K562 (cell line): Measurements from ENCODE around the gene WNT2. TPM values are rescaled to one million over a fixed set of nuclear protein-coding genes. Genes with fewer than 3 reads are reported as not detected.
A peak's percentile ranks its signal among the peaks of the same experiment; 100 is the strongest.

Experiments
- ATAC-seq: fragments of 200-7000 bp; cut with Tn5 transposase; 3 replicates; pipeline ENCODE4 v1.9.1; 2020; ENCODE audit warnings: moderate library complexity
- BruUV-seq: library from RNA; stranded (reverse); fragments of 400-500 nt; replicated peaks from 2 replicates; lab custom pipeline; 2021; lab: Mats Ljungman, UMichigan
- CTCF ChIA-PET: fragments of 300-600 bp; formaldehyde crosslinking; extraction: SDS; loops from one replicate; lab custom pipeline; 2021; ENCODE audit warnings: low intra/inter-chr PET ratio; lab: Yijun Ruan, JAX
- POLR2A ChIA-PET: fragments of 300-600, 350-650 bp; sonication (Branson Sonifier 250); formaldehyde crosslinking; extraction: SDS; loops from one replicate; lab custom pipeline; 2021; ENCODE audit warnings: antibody characterized with exemption, inconsistent platforms; lab: Yijun Ruan, JAX
- DNase-seq, 4 experiments: peaks; one replicate each; pipeline versions ENCODE4 v3.0.0 to v3.0.0-alpha.2; 2011 to 2018; ENCODE audit warnings: low spot score in 3 of 4, mixed read lengths in 3 of 4; ENCODE audit errors: extremely low read depth in 1 of 4
- FAIRE-seq: peaks from 2 replicates; lab custom pipeline; 2011; peaks lifted over from hg19 to GRCh38; lab: Jason Lieb, UNC
- H2AFZ ChIP-seq: 2 replicates; pipeline ENCODE4 v1.6.0; 2011; ENCODE audit warnings: low read depth, low read length, control low read depth, inconsistent platforms
- H3K27ac ChIP-seq: fragments of 200-600 bp; 3 replicates; pipeline ENCODE4 v1.8.0; 2011; ENCODE audit warnings: low read depth, mild to moderate bottlenecking, control low read depth, inconsistent platforms, low read length, moderate library complexity, mixed read lengths; ENCODE audit errors: extremely low read depth
- H3K27me3 ChIP-seq, 2 experiments: fragments of 300-600 bp in 1 of 2; 2 replicates in 1 of 2; 3 replicates in 1 of 2; pipeline versions ENCODE4 v1.6.0 to v1.8.0; 2011; ENCODE audit warnings: inconsistent platforms in 2 of 2, low read length in 2 of 2, mild to moderate bottlenecking in 1 of 2, mixed read lengths in 1 of 2, moderate library complexity in 1 of 2; ENCODE audit not compliant: control insufficient read depth in 2 of 2, insufficient read depth in 2 of 2
- H3K36me3 ChIP-seq: fragments of 300-600 bp; 3 replicates; pipeline ENCODE4 v1.8.0; 2011; ENCODE audit warnings: mild to moderate bottlenecking, low read length, inconsistent platforms; ENCODE audit not compliant: control insufficient read depth, insufficient read depth
- H3K4me1 ChIP-seq, 2 experiments: fragments of 200-600 bp in 1 of 2; replicated peaks in 1 of 2; 2 replicates in 1 of 2; 3 replicates in 1 of 2; pipeline versions ENCODE4 v1.5.1 to v1.8.0; 2011; ENCODE audit warnings: inconsistent platforms in 2 of 2, low read length in 2 of 2, mild to moderate bottlenecking in 1 of 2, mixed read lengths in 1 of 2, moderate library complexity in 1 of 2; ENCODE audit not compliant: control insufficient read depth in 2 of 2, insufficient read depth in 2 of 2
- H3K4me2 ChIP-seq: 2 replicates; pipeline ENCODE4 v1.6.1; 2011; ENCODE audit warnings: low read length, control low read depth, inconsistent platforms, mixed read lengths; ENCODE audit not compliant: insufficient read depth
- H3K4me3 ChIP-seq: fragments of 200-600 bp; sonication (generic), shearing (Covaris generic); 2 replicates; pipeline ENCODE4 v1.5.1; 2016; ENCODE audit warnings: control low read depth, inconsistent platforms
- H3K79me2 ChIP-seq: fragments of 200-600 bp; 3 replicates; pipeline ENCODE4 v1.8.0; 2011; ENCODE audit warnings: low read length, inconsistent platforms; ENCODE audit not compliant: control insufficient read depth, insufficient read depth
- H3K9ac ChIP-seq, 2 experiments: 2 replicates each; pipeline versions ENCODE4 v1.6.0 to v1.6.1; 2011; ENCODE audit warnings: low read depth in 2 of 2, low read length in 2 of 2, control low read depth in 1 of 2, inconsistent platforms in 1 of 2, mild to moderate bottlenecking in 1 of 2, mixed read lengths in 1 of 2; ENCODE audit not compliant: insufficient read depth in 1 of 2
- H3K9me1 ChIP-seq: one replicate; pipeline ENCODE4 v1.6.0; 2011; ENCODE audit warnings: inconsistent platforms, mild to moderate bottlenecking, low read length, moderate library complexity; ENCODE audit not compliant: control insufficient read depth, insufficient read depth
- H3K9me3 ChIP-seq: replicated peaks from 2 replicates; pipeline ENCODE4 v1.5.1; 2011; ENCODE audit warnings: low read depth, low read length, inconsistent platforms; ENCODE audit not compliant: control insufficient read depth, insufficient read depth
- H4K20me1 ChIP-seq: replicated peaks from 2 replicates; pipeline ENCODE4 v1.6.1; 2011; ENCODE audit warnings: low read length, inconsistent platforms, mixed read lengths; ENCODE audit not compliant: control insufficient read depth, insufficient read depth
- CBFA2T2 ChIP-seq: fragments of 450-650 bp; conservative IDR thresholded peaks from 2 replicates; pipeline ENCODE4 v1.6.1; 2017; ENCODE audit warnings: mild to moderate bottlenecking
- DDX20 ChIP-seq: fragments of 450-650 bp; IDR thresholded peaks from 2 replicates; pipeline ENCODE4 v1.6.1; 2016; ENCODE audit warnings: missing genetic modification characterization, low read depth, mild to moderate bottlenecking, missing compliant biosample characterization, moderate library complexity
- HNRNPLL ChIP-seq: fragments of 200-400 bp; formaldehyde crosslinking; IDR thresholded peaks from 2 replicates; pipeline ENCODE4 v1.6.1; 2017; ENCODE audit warnings: low read length, low read depth, mild to moderate bottlenecking; ENCODE audit not compliant: poor library complexity, severe bottlenecking
- NELFE ChIP-seq: IDR thresholded peaks from 2 replicates; pipeline ENCODE4 v1.6.1; 2011; ENCODE audit warnings: mild to moderate bottlenecking; ENCODE audit not compliant: insufficient read depth, insufficient read length
- POLR2B ChIP-seq: fragments of 450-650 bp; IDR thresholded peaks from 2 replicates; pipeline ENCODE4 v1.6.1; 2018; ENCODE audit warnings: low read depth; ENCODE audit not compliant: partially characterized antibody
- RAD51 ChIP-seq: fragments of 450-650 bp; IDR thresholded peaks from 2 replicates; pipeline ENCODE4 v1.7.1; 2016; ENCODE audit warnings: low read depth, mild to moderate bottlenecking, borderline replicate concordance
- TOE1 ChIP-seq, 2 experiments: fragments of 450-650 bp in 1 of 2; sonication (generic) in 1 of 2; formaldehyde crosslinking in 1 of 2; IDR thresholded peaks; 2 replicates each; pipeline versions ENCODE4 v1.7.1 to v1.8.0; 2016 to 2022; ENCODE audit warnings: borderline replicate concordance in 2 of 2, mild to moderate bottlenecking in 2 of 2, antibody characterized with exemption in 1 of 2, inconsistent platforms in 1 of 2, low read depth in 1 of 2, missing genetic modification reagents in 1 of 2, moderate library complexity in 1 of 2
- WGBS: fragments of 100-300 bp; shearing (Covaris generic); methylation state at CpG from one replicate; pipeline ENCODE4 v1.1.6; 2016; ENCODE audit warnings: low coverage, mixed read lengths; ENCODE audit not compliant: insufficient coverage; ENCODE audit errors: missing lambda C conversion rate; 5-methylcytosine and 5-hydroxymethylcytosine counted together
- in situ Hi-C: fragments of 300-500 bp; cut with MboI; formaldehyde crosslinking; loops from 4 replicates; pipeline ENCODE4 v1.15.0; 2018; ENCODE audit warnings: inconsistent platforms, mixed read lengths
- intact Hi-C: fragments of 100-400 bp; cut with micrococcal nuclease; formaldehyde crosslinking; loops from 2 replicates; pipeline ENCODE4 v1.14.2; 2022
- polyA plus RNA-seq, 8 experiments: library from polyadenylated mRNA; depleted of rRNA in 4 of 8; stranded (reverse) in 5 of 8; unstranded in 3 of 8; fragments of >200 nt; fragmentation: Nextera tagmentation in 2 of 8; fragmentation: Illumina TruSeq in 1 of 8; extraction: Ambion mirVana in 2 of 8; extraction: Trizol in 1 of 8; gene quantifications; 2 replicates each; pipeline versions ENCODE4 v1.2.1 to v1.2.3, GENCODE V29; 2011 to 2014; ENCODE audit warnings: inconsistent platforms in 1 of 8, missing spikeins in 1 of 8
- total RNA-seq, 7 experiments: library from RNA; depleted of rRNA in 6 of 7; stranded (reverse); fragments of >200 nt in 6 of 7; fragmentation: Illumina TruSeq in 2 of 7; extraction: Trizol in 2 of 7; gene quantifications; 2 replicates each; pipeline versions ENCODE4 v1.2.1 to v1.2.3, GENCODE V29; 2011 to 2021; ENCODE audit warnings: low replicate concordance in 1 of 7
- TF ChIP-seq, protein P1 (sequence below): sonication (generic); formaldehyde crosslinking; IDR thresholded peaks from 2 replicates; pipeline ENCODE4 v1.9.0; 2022; ENCODE audit warnings: mild to moderate bottlenecking, missing genetic modification reagents
- TF ChIP-seq, protein P2 (sequence below): fragments of 450-650 bp; formaldehyde crosslinking; IDR thresholded peaks from 2 replicates; pipeline ENCODE4 v1.4.0; 2020; ENCODE audit warnings: mild to moderate bottlenecking, mixed read lengths
- TF ChIP-seq, protein P3 (sequence below): sonication (generic); formaldehyde crosslinking; IDR thresholded peaks from 2 replicates; pipeline ENCODE4 v1.5.0; 2020; ENCODE audit warnings: missing genetic modification reagents

WNT2 gene
- total and polyA plus RNA-seq, 9 of the 15 experiments (the other 6 are each of a cell fraction or from before 2014, with no cell fraction given), result 0.04 TPM; not detected in 8

DNA sequence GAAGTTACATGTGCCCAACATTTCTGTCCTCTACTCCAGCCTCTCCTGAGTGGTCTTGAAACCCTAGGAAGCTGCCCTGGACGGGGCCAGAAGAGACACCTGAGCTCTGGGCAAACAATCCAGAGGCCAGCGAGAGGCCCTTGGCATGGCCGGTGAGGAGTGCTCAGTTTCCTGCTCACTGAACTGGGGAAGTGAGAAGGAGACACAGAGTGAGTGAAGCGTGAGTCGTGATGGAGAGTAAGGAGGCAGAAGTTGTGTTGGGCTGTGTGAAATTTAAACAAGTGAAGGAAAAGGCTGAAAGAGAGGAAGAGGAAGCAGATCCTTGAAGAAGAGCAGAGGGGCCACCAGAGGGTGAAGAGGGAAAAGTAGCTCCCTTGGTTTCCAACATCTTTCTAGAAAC is 73.2 kb downstream of the WNT2 start (continued):
- TF ChIP-seq DDX20 (tag), result no peak
- TF ChIP-seq, all 486 proteins: peak for 0

DNA sequence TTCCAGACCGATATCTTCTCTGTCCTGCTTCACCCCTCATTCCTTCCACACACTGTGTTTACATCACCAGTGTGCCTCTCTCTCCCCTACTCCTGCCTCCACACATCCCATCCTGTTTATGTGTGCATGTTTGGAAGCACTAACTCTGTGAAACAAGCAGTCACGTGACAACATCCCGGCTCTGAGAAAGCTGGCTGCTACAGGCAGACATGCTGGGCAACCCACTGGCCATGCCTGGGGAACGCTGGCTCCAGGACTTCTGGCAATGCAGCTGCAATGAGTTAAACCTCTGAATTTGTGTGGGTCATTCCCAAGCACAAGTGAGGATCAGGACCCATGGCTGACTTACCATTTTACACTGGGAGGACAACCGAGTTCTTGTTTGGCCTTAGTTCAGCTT is 74.0 kb downstream of the WNT2 start:
- Histone ChIP-seq H3K9me1 (no peaks in the 10 kb centered on the region), H3K27ac (no peak overlapping the region), H2AFZ (no peak overlapping the region), H3K9ac (no peak overlapping the region), H3K4me2 (no peak overlapping the region), H3K9me3 (no peaks in the 10 kb centered on the region; the same call in 1 of the 2 replicates), H3K79me2 (no peaks in the 10 kb centered on the region), H3K27me3 (peaks cover 10 to 21% of the 10 kb centered on the region in 2 experiments; a peak in 4 of 5 replicates), H3K4me3 (no peak overlapping the region), H4K20me1 (no peaks in the 10 kb centered on the region), H3K4me1 (no peaks in the 10 kb centered on the region), H3K36me3 (no peaks in the 10 kb centered on the region)
- FAIRE-seq (no peak), DNase-seq (no peak), ATAC-seq (no peak)
- no TSS peak for BruUV-seq
- ChIA-PET POLR2A (no interaction called here), CTCF (no interaction called here)
- TF ChIP-seq POLR2B (no peak), HNRNPLL (no peak), TOE1 (IDR thresholded peaks at IDR 0.05; ENCODE audit: borderline replicate concordance) (peak; percentile 81), TOE1 (CRISPR knock-in tag; IDR thresholded peaks at IDR 0.05; ENCODE audit: borderline replicate concordance, low read depth) (no peak), RAD51 (peak; percentile 80), CBFA2T2 (peak; percentile 50), NELFE (no peak)
- TF ChIP-seq, protein P1, sequence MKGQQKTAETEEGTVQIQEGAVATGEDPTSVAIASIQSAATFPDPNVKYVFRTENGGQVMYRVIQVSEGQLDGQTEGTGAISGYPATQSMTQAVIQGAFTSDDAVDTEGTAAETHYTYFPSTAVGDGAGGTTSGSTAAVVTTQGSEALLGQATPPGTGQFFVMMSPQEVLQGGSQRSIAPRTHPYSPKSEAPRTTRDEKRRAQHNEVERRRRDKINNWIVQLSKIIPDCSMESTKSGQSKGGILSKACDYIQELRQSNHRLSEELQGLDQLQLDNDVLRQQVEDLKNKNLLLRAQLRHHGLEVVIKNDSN (CRISPR knock-in tag), result peak; percentile 50
- TF ChIP-seq, protein P2, sequence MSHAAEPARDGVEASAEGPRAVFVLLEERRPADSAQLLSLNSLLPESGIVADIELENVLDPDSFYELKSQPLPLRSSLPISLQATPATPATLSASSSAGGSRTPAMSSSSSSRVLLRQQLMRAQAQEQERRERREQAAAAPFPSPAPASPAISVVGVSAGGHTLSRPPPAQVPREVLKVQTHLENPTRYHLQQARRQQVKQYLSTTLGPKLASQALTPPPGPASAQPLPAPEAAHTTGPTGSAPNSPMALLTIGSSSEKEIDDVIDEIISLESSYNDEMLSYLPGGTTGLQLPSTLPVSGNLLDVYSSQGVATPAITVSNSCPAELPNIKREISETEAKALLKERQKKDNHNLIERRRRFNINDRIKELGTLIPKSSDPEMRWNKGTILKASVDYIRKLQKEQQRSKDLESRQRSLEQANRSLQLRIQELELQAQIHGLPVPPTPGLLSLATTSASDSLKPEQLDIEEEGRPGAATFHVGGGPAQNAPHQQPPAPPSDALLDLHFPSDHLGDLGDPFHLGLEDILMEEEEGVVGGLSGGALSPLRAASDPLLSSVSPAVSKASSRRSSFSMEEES (CRISPR knock-in tag), result peak; percentile 94
- TF ChIP-seq, protein P3, sequence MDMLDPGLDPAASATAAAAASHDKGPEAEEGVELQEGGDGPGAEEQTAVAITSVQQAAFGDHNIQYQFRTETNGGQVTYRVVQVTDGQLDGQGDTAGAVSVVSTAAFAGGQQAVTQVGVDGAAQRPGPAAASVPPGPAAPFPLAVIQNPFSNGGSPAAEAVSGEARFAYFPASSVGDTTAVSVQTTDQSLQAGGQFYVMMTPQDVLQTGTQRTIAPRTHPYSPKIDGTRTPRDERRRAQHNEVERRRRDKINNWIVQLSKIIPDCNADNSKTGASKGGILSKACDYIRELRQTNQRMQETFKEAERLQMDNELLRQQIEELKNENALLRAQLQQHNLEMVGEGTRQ (CRISPR knock-in tag), result peak; percentile 55
- in situ Hi-C loops (no loop called here), intact Hi-C loops (no loop called here)
- 0% methylated on average over 5 of the region's 5 CpGs for WGBS
